GM11168 (cell line): ENCODE measurements around the gene GBE1.

ENCODE experiments used
- in situ Hi-C: fragments of 300-500 bp; cut with MboI; formaldehyde crosslinking; loops from one replicate; pipeline ENCODE4 v1.12.0; 2022; ENCODE audit warnings: low sequenced_read_pairs; ENCODE audit not compliant: unreplicated experiment

Gene GBE1

GRCh38 chr3:81709606-81710005 lies 51.8 kb downstream of the GBE1 start:
- in situ Hi-C loops = no loop called here

DNA sequence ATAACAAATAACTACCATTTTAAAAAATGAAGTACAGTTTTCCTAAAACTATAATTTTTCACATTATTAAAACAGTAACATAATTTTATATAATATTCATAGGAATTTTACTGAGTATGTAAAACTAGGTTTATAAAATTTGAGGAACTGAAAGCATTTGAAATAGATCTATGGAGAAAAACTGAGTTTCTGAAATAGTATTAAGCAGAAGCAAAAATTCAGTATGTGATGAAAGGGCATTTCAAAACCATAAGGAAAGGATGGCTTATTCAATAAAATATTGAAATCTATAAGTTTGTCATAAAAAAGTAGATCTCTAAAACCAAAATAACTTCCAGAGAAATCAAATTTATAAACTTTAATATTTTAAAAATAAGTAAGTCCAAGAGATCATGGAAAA lies 53.4 kb downstream of the GBE1 start:
- in situ Hi-C loops = no loop called here

DNA sequence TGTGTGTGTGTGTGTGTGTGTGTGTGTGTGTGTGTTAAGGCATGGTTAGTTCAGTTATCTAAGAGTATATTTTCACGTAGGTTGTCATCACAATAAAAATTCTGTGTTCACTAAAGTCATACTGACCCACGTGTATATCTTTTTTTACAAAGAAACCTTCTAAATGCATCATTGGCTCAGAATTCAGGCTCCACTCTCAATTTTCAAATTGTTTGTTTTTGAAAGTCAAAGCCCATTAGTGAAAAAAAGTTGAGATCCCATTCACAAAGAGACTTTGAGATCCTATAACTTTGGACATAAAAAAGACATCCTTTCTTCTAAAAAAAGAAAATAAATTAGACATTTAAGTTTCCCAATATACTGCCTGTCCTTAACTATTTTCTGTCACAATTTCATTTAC lies 59.3 kb downstream of the GBE1 start:
- in situ Hi-C loops = no loop called here

GRCh38 chr3:81699536-81700320 lies 61.7 kb downstream of the GBE1 start:
- in situ Hi-C loops = no loop called here

- in situ Hi-C loops = no loop called here
These were observed 65.4 kb downstream of the GBE1 start for GRCh38 chr3:81696090-81696489.

- in situ Hi-C loops = no loop called here
These were observed 66.1 kb downstream of the GBE1 start for GRCh38 chr3:81695302-81695701.

DNA sequence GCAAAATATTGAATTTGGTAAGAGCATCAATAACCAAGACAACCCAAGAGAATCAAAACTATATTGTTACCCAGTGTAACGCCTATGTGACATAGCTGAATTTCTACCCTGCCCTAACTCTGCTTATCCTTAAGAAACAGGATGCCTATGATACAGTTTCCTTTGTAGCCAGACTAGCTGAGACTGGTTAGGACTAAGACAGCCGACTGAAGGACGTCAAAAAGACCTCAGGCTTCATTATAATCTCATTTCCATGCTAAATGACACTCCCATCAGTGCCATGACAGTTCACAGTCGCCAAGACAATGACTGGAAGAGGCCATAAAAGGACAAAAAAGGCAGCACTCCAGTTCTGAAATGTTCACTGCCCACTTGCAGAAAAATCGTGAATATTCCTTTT lies 66.8 kb downstream of the GBE1 start:
- in situ Hi-C loops = no loop called here

DNA sequence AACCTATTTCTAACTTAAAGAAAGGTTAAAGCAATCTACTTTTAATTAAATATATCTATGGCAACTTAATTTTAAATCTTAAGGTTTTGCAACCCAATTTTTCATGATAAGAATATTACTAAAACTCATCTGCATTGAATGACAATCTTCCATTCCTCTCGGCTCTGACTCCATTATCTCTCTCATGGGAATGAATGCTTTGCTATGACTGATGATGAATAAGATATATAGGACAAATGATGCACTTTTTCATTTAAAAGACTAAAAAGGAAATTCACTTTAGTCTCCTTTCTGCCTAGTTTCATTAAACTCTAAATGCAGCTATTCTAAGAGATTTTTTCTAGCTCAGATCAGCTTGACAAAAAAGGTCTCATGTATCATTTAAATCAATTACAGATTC lies 68.7 kb downstream of the GBE1 start:
- in situ Hi-C loops = no loop called here

- in situ Hi-C loops = no loop called here
These were observed 71.8 kb downstream of the GBE1 start for GRCh38 chr3:81689617-81690016.

DNA sequence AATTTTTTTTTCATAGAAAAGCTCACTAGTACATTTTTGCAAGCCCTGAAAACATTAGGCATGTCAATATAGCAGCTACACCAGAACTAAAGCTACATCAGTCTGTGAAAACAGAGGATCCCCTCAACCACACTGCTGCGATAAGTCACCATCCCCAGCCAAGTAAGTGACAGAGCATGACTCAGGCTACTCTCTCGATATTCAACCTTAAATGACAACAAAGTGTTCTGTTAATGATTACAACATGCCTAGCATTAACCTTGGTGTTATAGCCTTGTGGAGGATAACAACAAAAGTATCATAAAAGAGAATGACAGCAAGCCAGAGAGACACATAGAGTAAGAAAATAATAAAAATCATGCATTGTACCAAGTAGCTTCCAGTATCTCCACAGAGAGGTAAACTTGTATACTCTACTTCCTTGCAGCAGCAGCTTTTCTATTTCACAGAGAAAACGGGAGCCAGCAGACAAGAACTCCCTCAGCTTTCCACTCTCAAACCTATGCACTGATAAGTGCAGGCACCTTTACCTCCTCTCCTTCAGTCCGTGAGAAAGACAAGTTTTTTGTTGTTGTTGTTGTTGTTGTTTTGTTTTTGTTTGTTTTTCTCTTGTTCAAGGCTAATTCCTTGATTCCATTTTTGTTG lies 76.6 kb downstream of the GBE1 start:
- in situ Hi-C loops = no loop called here

- in situ Hi-C loops = no loop called here
These were observed 84.6 kb downstream of the GBE1 start for GRCh38 chr3:81676706-81677456.

GRCh38 chr3:81674690-81675089 lies 86.8 kb downstream of the GBE1 start:
- in situ Hi-C loops = no loop called here

DNA sequence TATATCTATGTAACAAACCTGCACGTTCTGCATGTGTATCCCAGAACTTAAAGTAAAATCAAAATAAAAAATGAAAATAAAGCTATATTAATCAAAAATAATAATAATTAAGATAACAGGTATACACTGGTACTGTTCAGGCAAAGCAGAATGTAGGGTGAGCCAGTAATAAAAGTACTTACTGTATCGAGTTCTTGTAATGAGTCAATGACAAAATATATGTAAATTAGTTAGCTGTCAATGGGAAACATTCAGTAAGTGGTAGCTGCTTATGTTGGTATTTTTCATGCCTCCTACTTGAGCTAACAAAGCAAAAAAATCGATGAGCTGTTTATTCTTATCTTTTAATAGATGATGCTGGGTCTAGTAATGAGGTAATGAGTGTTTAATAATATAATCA lies 93.2 kb downstream of the GBE1 start:
- in situ Hi-C loops = loop anchor here (5.0 kb wide), 1 partner anchor 479 kb away; no protein-coding TSS in a partner anchor

GRCh38 chr3:81666502-81667121 lies 94.8 kb downstream of the GBE1 start:
- in situ Hi-C loops = loop anchor here (5.0 kb wide), 1 partner anchor 481 kb away; no protein-coding TSS in a partner anchor

DNA sequence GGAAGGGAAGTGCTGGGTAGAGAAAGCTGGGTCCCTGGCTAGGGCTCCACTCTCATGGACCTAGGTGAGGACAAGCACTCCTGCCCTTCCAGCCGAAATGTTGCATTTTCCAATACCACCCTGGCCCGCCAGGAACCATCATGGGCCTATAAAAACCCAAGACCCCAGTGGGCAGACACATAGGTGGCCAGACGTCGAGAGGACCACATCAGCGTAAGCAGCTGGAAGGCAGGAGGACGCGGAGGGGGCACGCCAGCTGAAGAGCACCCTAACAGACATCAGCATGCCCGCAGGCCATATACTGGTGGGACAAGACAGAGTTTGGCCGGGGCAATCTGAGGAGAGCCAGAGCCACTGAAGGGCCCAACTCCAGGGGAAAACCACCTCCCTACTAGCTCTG lies 98.3 kb downstream of the GBE1 start:
- in situ Hi-C loops = no loop called here

GRCh38 chr3:81660036-81660435 lies 101.4 kb downstream of the GBE1 start:
- in situ Hi-C loops = no loop called here

DNA sequence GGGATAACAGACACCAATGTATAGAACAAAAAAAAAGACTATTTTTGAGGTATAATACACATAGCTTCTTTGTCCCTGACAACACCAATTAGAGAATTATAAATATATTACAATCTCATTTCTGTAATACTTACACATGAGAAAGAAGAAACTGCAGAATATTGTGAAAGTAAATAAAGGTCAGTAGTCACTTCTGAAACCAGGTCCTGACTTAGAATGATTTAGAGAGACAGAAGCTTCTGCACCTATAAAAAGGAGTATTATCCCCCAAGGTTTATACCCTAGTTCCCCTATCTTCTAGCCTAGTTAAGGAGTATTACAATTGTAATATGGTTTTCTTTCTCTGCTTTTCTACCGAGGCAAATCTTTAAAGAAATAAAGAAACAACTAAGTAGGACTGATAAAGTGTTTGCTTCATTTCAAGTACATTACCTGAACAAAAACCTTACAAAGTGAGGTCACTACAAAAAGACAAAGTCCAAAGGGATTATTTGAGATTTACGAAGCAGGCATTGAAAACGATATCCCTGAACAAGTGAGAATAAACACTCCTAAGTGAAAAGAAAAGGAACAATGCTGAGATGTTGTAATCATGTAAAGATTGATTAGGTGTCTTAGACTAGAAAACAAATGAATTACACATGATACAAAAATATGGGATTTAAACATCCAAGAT lies 103.0 kb downstream of the GBE1 start:
- in situ Hi-C loops = no loop called here

GRCh38 chr3:81651139-81651538 lies 110.3 kb downstream of the GBE1 start:
- in situ Hi-C loops = no loop called here

- in situ Hi-C loops = no loop called here
These were observed 111.3 kb downstream of the GBE1 start for GRCh38 chr3:81650187-81650586.

- in situ Hi-C loops = no loop called here
These were observed 116.2 kb downstream of the GBE1 start for GRCh38 chr3:81645248-81645647.
